Measurements from ENCODE around the gene BTNL8. TPM values are rescaled to one million over a fixed set of nuclear protein-coding genes. Genes with fewer than 3 reads are reported as not detected.

Gene BTNL8
- total and polyA plus RNA-seq, 2 of the 13 experiments (the other 11 are each of a cell fraction or from before 2014, with no cell fraction given): not detected

GRCh38 chr5:180918380-180918779 lies 19.4 kb downstream of the BTNL8 start:
- no TSS peak for BruUV-seq (replicated peaks)
- H3K9me3 ChIP-seq (ENCODE audit: low read length): peaks cover 4% of the 10 kb centered on the region; the same call in 1 of the 2 replicates
- H3K36me3 ChIP-seq (replicated peaks in 1 of 2; ENCODE audit: control insufficient read depth in 1 of 2, insufficient read depth in 2 of 2, low read length in 2 of 2): no peaks in the 10 kb centered on the region
- no peaks in the 10 kb centered on the region for H3K27me3 ChIP-seq (ENCODE audit: control insufficient read depth in 1 of 2, insufficient read depth in 2 of 2, low read length in 2 of 2)
- no peak overlapping the region for H3K27ac ChIP-seq (ENCODE audit: extremely low read length, insufficient read depth, low read length)
- no peak overlapping the region for H3K9ac ChIP-seq (ENCODE audit: insufficient read depth, low read depth, low read length)
- no peak overlapping the region for H3K4me3 ChIP-seq (replicated peaks in 1 of 3; ENCODE audit: insufficient read depth in 1 of 3, low read depth in 2 of 3, low read length in 3 of 3)
- in situ Hi-C loops (cut with HindIII; ENCODE audit: extremely low pct_ligation_motif_present, low pct_unique_long_range_greater_than_20kb) (no loop called here), intact Hi-C loops (cut with micrococcal nuclease; ENCODE audit: unreplicated experiment) (no loop called here)
- H4K20me1 ChIP-seq (ENCODE audit: insufficient read depth, low read length): no peaks in the 10 kb centered on the region
- POLR2A ChIA-PET: no interaction called here
- H3K79me2 ChIP-seq (ENCODE audit: insufficient read depth, low read length): no peaks in the 10 kb centered on the region
- no peaks in the 10 kb centered on the region for H3K4me1 ChIP-seq (ENCODE audit: insufficient read depth, low read length)
- no peak for DNase-seq (ENCODE audit: low spot score)
- H3K4me2 ChIP-seq (ENCODE audit: low read depth, low read length): no peak overlapping the region
- CTCF ChIA-PET (ENCODE audit: low intra/inter-chr PET ratio, low total read pairs): no interaction called here
- no peak overlapping the region for H2AFZ ChIP-seq (ENCODE audit: low read length)
- no peak for TF ChIP-seq ZNF720 (CRISPR knock-in tag; IDR thresholded peaks at IDR 0.05)
- TF ChIP-seq MTERF4 (CRISPR knock-in tag; IDR thresholded peaks at IDR 0.05): no peak
- no peak for TF ChIP-seq ZNF326 (CRISPR knock-in tag; IDR thresholded peaks at IDR 0.05; ENCODE audit: borderline replicate concordance)
- TF ChIP-seq MLXIP (CRISPR knock-in tag; IDR thresholded peaks at IDR 0.05; ENCODE audit: borderline replicate concordance): no peak
- TF ChIP-seq TFE3 (CRISPR knock-in tag; IDR thresholded peaks at IDR 0.05): no peak
- TF ChIP-seq FOXC1 (CRISPR knock-in tag; IDR thresholded peaks at IDR 0.05; ENCODE audit: borderline replicate concordance): no peak
- TF ChIP-seq ZMYM2 (CRISPR knock-in tag; IDR thresholded peaks at IDR 0.05): no peak
- no peak for TF ChIP-seq ZNF83 (CRISPR knock-in tag; IDR thresholded peaks at IDR 0.05; ENCODE audit: borderline replicate concordance)
- no peak for TF ChIP-seq GRHL1 (CRISPR knock-in tag; conservative IDR thresholded peaks at IDR 0.05)
- no peak for TF ChIP-seq RBM22 (optimal IDR thresholded peaks at IDR 0.05; ENCODE audit: low read length)
- no peak for TF ChIP-seq GPBP1L1 (CRISPR knock-in tag; IDR thresholded peaks at IDR 0.05)
- TF ChIP-seq ZNF597 (CRISPR knock-in tag; IDR thresholded peaks at IDR 0.05): no peak
- no peak for TF ChIP-seq SMAD1 (CRISPR knock-in tag; IDR thresholded peaks at IDR 0.05; ENCODE audit: borderline replicate concordance, low read depth)
- ATAC-seq: no peak
- FAIRE-seq: no peak
- 2% methylated on average over 1 of the region's 1 CpG for WGBS (ENCODE audit: low lambda C conversion rate)

All from HepG2 (cell line).